Loucy (cell line): ENCODE results near the gene CEP112.

Source experiments
- EZH2phosphoT487 ChIP-seq: fragments of 200-600 bp; IDR thresholded peaks from 2 replicates; pipeline ENCODE4 v1.6.1; 2018; ENCODE audit warnings: antibody characterized with exemption, mild to moderate bottlenecking, moderate library complexity, borderline replicate concordance
- TF ChIP-seq, protein P1 (sequence below): fragments of 200-600 bp; sonication (generic); conservative IDR thresholded peaks from 2 replicates; pipeline ENCODE4 v1.5.1; 2014; ENCODE audit warnings: mild to moderate bottlenecking, antibody characterized with exemption, low read length

DNA sequence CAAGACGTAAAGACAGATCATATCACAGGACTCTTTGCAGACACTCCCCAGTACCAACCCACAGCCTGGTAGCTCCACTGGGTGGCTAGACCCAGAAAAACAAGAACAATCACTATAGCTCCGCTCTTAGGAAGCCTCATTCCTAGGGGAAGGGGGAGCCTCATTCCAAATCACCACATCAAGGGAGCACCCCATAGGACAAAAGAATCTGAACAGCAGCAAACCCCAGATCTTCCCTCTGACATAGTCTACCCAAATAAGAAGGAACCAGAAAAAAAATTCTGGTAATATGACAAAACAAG lies 237.8 kb downstream of the CEP112 start:
- TF ChIP-seq, protein P1, sequence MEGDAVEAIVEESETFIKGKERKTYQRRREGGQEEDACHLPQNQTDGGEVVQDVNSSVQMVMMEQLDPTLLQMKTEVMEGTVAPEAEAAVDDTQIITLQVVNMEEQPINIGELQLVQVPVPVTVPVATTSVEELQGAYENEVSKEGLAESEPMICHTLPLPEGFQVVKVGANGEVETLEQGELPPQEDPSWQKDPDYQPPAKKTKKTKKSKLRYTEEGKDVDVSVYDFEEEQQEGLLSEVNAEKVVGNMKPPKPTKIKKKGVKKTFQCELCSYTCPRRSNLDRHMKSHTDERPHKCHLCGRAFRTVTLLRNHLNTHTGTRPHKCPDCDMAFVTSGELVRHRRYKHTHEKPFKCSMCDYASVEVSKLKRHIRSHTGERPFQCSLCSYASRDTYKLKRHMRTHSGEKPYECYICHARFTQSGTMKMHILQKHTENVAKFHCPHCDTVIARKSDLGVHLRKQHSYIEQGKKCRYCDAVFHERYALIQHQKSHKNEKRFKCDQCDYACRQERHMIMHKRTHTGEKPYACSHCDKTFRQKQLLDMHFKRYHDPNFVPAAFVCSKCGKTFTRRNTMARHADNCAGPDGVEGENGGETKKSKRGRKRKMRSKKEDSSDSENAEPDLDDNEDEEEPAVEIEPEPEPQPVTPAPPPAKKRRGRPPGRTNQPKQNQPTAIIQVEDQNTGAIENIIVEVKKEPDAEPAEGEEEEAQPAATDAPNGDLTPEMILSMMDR = no peak
- no peak for TF ChIP-seq EZH2phosphoT487
